Fibroblast of lung (primary cell): ENCODE data around the gene MDN1.
"Not testable (repeated sequence)": the region's sequence is repeated elsewhere in the genome, so short reads cannot be mapped to it uniquely, and the experiment has no call there.

Source experiments
- CTCF ChIP-seq, 2 donors: IDR thresholded peaks in 1 of 2; conservative IDR thresholded peaks in 1 of 2; 1 replicate in 1 of 2; 2 replicates in 1 of 2; pipeline ENCODE4 v1.5.1; 2011 to 2012; ENCODE audit warnings: low read length in 2 of 2, control low read depth in 1 of 2, inconsistent platforms in 1 of 2, low read depth in 1 of 2, mild to moderate bottlenecking in 1 of 2
- EZH2 ChIP-seq: IDR thresholded peaks from 2 replicates; pipeline ENCODE4 v1.5.1; 2012; ENCODE audit warnings: low read length, control low read depth, mild to moderate bottlenecking; ENCODE audit errors: missing control alignments

- TF ChIP-seq CTCF (conservative IDR thresholded peaks at IDR 0.05 in 1 of 2, IDR thresholded peaks at IDR 0.05 in 1 of 2; ENCODE audit: low read depth in 1 of 2, low read length in 2 of 2); EZH2: not testable (repeated sequence)
Measured at GRCh38 chr6:89783293-89783692, 36.3 kb downstream of the MDN1 start.
